ENCODE results near the gene GRM8. TPM values are rescaled to one million over a fixed set of nuclear protein-coding genes. Genes with fewer than 3 reads are reported as not detected.

GRM8 gene
- total and polyA plus RNA-seq, 9 of the 15 experiments (the other 6 are each of a cell fraction or from before 2014, with no cell fraction given) = 0.13 TPM; not detected in 7

DNA sequence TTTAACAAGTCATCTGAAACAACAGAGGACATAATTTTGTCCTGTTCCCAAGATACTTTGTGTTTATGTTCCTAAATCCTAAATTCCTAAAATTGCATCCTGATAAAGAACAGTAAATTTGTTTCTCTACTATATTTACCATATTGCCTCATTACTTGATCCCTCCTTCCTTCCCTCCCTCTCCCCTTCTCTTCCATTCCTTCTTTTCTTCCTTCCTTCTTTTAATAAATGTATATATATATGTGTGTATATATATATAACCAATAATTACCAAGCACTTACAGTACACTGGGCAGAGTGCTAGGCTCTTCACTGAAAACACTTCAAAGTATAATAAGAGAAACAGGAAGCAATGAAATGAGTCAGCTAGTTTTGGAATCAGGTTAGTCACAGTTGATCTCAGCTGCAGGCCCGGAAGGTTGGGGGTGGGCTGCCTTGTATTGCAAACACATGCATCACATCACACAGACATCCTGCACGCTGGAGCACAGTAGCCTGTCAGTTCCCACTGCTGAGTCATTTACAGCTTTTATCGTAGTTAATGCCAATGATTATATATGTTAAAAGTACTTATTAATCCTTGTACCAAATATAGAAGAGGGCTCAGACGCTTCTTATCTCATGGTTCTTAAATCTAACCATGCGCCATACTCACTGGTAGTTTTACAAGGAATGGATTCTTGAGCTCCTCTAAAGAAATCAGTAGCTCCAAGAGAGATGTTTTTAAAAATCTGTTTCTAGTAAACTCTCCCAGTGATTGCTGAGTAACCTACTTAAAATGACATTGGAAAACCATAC, 551.7 kb downstream of the GRM8 start (continued):
- TF ChIP-seq, protein P1, sequence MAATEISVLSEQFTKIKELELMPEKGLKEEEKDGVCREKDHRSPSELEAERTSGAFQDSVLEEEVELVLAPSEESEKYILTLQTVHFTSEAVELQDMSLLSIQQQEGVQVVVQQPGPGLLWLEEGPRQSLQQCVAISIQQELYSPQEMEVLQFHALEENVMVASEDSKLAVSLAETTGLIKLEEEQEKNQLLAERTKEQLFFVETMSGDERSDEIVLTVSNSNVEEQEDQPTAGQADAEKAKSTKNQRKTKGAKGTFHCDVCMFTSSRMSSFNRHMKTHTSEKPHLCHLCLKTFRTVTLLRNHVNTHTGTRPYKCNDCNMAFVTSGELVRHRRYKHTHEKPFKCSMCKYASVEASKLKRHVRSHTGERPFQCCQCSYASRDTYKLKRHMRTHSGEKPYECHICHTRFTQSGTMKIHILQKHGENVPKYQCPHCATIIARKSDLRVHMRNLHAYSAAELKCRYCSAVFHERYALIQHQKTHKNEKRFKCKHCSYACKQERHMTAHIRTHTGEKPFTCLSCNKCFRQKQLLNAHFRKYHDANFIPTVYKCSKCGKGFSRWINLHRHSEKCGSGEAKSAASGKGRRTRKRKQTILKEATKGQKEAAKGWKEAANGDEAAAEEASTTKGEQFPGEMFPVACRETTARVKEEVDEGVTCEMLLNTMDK (IDR thresholded peaks at IDR 0.05; ENCODE audit: borderline replicate concordance, insufficient read depth, low read depth, low read length, poor library complexity, severe bottlenecking) = no peak
- TF ChIP-seq, protein P2, sequence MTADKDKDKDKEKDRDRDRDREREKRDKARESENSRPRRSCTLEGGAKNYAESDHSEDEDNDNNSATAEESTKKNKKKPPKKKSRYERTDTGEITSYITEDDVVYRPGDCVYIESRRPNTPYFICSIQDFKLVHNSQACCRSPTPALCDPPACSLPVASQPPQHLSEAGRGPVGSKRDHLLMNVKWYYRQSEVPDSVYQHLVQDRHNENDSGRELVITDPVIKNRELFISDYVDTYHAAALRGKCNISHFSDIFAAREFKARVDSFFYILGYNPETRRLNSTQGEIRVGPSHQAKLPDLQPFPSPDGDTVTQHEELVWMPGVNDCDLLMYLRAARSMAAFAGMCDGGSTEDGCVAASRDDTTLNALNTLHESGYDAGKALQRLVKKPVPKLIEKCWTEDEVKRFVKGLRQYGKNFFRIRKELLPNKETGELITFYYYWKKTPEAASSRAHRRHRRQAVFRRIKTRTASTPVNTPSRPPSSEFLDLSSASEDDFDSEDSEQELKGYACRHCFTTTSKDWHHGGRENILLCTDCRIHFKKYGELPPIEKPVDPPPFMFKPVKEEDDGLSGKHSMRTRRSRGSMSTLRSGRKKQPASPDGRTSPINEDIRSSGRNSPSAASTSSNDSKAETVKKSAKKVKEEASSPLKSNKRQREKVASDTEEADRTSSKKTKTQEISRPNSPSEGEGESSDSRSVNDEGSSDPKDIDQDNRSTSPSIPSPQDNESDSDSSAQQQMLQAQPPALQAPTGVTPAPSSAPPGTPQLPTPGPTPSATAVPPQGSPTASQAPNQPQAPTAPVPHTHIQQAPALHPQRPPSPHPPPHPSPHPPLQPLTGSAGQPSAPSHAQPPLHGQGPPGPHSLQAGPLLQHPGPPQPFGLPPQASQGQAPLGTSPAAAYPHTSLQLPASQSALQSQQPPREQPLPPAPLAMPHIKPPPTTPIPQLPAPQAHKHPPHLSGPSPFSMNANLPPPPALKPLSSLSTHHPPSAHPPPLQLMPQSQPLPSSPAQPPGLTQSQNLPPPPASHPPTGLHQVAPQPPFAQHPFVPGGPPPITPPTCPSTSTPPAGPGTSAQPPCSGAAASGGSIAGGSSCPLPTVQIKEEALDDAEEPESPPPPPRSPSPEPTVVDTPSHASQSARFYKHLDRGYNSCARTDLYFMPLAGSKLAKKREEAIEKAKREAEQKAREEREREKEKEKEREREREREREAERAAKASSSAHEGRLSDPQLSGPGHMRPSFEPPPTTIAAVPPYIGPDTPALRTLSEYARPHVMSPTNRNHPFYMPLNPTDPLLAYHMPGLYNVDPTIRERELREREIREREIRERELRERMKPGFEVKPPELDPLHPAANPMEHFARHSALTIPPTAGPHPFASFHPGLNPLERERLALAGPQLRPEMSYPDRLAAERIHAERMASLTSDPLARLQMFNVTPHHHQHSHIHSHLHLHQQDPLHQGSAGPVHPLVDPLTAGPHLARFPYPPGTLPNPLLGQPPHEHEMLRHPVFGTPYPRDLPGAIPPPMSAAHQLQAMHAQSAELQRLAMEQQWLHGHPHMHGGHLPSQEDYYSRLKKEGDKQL (CRISPR knock-in tag; IDR thresholded peaks at IDR 0.05; ENCODE audit: borderline replicate concordance) = no peak
- no peak for TF ChIP-seq POLR2AphosphoS2 (IDR thresholded peaks at IDR 0.05; ENCODE audit: low read length)
- no peak for TF ChIP-seq USF2 (CRISPR knock-in tag; IDR thresholded peaks at IDR 0.05)
- peak; percentile 98 for TF ChIP-seq EP300 (IDR thresholded peaks at IDR 0.05; ENCODE audit: low read length)
- peak; percentile 69 to 95; a peak in 2 of 4 replicates for TF ChIP-seq RCOR1 (IDR thresholded peaks at IDR 0.05; ENCODE audit: borderline replicate concordance in 1 of 2, low read depth in 2 of 2, low read length in 2 of 2)
- TF ChIP-seq ZBTB8A (IDR thresholded peaks at IDR 0.05; ENCODE audit: partially characterized antibody) = no peak
- no peak for TF ChIP-seq KDM2B (CRISPR knock-in tag; IDR thresholded peaks at IDR 0.05)
- TF ChIP-seq U2AF1 (optimal IDR thresholded peaks at IDR 0.05; ENCODE audit: low read depth, low read length) = no peak
- TF ChIP-seq SIX5 (IDR thresholded peaks at IDR 0.05; ENCODE audit: borderline replicate concordance in 1 of 2, insufficient read depth in 1 of 2, low read depth in 1 of 2, low read length in 2 of 2) = no peak
- TF ChIP-seq PTRF (tag; IDR thresholded peaks at IDR 0.05) = no peak
- peak; percentile 81 for TF ChIP-seq CTBP1 (IDR thresholded peaks at IDR 0.05; ENCODE audit: borderline replicate concordance)
- TF ChIP-seq PML (IDR thresholded peaks at IDR 0.05; ENCODE audit: low read length) = no peak; the same call in 1 of the 2 replicates
- TF ChIP-seq, protein P3, sequence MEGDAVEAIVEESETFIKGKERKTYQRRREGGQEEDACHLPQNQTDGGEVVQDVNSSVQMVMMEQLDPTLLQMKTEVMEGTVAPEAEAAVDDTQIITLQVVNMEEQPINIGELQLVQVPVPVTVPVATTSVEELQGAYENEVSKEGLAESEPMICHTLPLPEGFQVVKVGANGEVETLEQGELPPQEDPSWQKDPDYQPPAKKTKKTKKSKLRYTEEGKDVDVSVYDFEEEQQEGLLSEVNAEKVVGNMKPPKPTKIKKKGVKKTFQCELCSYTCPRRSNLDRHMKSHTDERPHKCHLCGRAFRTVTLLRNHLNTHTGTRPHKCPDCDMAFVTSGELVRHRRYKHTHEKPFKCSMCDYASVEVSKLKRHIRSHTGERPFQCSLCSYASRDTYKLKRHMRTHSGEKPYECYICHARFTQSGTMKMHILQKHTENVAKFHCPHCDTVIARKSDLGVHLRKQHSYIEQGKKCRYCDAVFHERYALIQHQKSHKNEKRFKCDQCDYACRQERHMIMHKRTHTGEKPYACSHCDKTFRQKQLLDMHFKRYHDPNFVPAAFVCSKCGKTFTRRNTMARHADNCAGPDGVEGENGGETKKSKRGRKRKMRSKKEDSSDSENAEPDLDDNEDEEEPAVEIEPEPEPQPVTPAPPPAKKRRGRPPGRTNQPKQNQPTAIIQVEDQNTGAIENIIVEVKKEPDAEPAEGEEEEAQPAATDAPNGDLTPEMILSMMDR (IDR thresholded peaks at IDR 0.05 in 2 of 3, conservative IDR thresholded peaks at IDR 0.05 in 1 of 3; ENCODE audit: insufficient read depth in 2 of 3, low read depth in 1 of 3, low read length in 3 of 3) = no peak
- no peak for TF ChIP-seq DLX4 (CRISPR knock-in tag; IDR thresholded peaks at IDR 0.05)

Measured in K562 (cell line).